SK-N-SH (cell line): Measurements from ENCODE around the gene NDUFAF8.

Source experiments
- MXI1 ChIP-seq: IDR thresholded peaks from 2 replicates; pipeline ENCODE4 v1.6.1; 2012; ENCODE audit warnings: mild to moderate bottlenecking, low read depth, low read length, improper control_type of control experiment
- SMC3 ChIP-seq: IDR thresholded peaks from 2 replicates; pipeline ENCODE4 v1.6.1; 2012; ENCODE audit warnings: low read depth, low read length, improper control_type of control experiment
- TAF1 ChIP-seq: IDR thresholded peaks from 2 replicates; pipeline ENCODE4 v1.6.1; 2012; ENCODE audit warnings: low read depth, mild to moderate bottlenecking, low read length, moderate library complexity, borderline replicate concordance
- TF ChIP-seq, protein P1 (sequence below): fragments of 200-600 bp; sonication (generic); IDR thresholded peaks from 2 replicates; pipeline ENCODE4 v1.6.1; 2017; ENCODE audit warnings: antibody characterized with exemption, mild to moderate bottlenecking, moderate library complexity

DNA sequence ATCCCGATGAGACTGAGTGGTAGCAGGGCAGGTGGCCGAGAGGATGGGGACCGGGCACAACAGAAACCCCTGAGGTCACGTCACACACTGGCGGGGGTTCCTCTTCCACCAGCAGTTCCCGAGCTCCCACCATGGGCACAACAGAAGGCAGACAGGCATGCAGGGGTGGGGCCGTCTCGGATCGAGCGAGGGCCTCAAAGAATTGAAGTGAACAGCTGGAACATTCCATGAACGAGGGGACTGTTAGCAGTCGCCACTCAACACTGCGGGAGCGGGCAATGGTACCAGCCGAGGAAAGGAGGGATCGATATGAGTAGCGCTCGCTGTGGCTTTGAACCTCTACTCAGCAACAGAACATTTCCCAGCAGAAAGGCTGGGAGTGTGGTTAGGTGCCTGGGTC, 21.6 kb upstream of the NDUFAF8 start:
- TF ChIP-seq MXI1 (no peak), TAF1 (no peak), SMC3 (no peak)
- TF ChIP-seq, protein P1, sequence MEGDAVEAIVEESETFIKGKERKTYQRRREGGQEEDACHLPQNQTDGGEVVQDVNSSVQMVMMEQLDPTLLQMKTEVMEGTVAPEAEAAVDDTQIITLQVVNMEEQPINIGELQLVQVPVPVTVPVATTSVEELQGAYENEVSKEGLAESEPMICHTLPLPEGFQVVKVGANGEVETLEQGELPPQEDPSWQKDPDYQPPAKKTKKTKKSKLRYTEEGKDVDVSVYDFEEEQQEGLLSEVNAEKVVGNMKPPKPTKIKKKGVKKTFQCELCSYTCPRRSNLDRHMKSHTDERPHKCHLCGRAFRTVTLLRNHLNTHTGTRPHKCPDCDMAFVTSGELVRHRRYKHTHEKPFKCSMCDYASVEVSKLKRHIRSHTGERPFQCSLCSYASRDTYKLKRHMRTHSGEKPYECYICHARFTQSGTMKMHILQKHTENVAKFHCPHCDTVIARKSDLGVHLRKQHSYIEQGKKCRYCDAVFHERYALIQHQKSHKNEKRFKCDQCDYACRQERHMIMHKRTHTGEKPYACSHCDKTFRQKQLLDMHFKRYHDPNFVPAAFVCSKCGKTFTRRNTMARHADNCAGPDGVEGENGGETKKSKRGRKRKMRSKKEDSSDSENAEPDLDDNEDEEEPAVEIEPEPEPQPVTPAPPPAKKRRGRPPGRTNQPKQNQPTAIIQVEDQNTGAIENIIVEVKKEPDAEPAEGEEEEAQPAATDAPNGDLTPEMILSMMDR = no peak
